GM18502 (cell line): Measurements from ENCODE around the gene ENOX1.

ENCODE experiments used
- ATAC-seq: cut with Tn5 transposase; IDR thresholded peaks from one replicate; pipeline ENCODE4 v1.9.1; 2021; ENCODE audit warnings: mild to moderate bottlenecking; ENCODE audit not compliant: unreplicated experiment, poor library complexity

ENOX1 gene

DNA sequence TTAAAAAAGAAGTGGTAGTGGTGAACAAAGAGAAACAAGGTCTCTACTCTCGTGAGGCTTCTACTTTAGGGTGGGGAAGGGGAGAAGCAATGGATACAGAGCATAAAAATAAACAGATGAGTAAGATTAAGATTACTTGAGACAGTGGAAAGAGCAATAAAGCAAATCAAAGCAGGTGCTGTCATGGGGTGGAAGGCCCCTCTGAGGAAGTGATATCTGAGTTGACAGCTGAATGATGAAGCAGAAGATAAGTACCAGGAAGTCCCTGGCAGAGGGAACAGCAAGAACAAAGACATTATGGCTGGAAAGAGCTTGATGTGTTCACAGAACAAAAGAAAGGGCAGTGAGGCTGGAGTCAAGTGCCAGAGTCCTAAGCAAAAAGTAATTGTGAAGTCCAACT, 221.8 kb downstream of the ENOX1 start:
- no peak for ATAC-seq

DNA sequence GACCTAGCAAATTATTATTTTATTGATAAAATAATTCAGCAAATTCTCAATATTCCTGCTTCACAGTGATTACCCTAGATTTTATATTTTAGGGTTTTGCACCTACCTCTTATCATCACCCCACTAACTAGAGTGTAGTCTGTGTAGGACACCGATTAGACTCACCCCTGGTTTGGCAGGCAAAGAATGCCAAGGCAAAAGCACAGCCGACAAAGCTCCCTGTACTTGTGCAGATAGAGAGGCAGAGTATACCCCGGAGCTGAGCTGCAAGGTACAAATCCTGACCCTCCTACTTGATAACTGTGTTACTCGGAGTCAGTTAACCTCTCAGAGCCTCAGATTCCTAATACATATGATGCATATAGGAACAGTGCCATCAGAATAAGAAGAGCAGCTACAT, 225.7 kb downstream of the ENOX1 start:
- ATAC-seq, result no peak

DNA sequence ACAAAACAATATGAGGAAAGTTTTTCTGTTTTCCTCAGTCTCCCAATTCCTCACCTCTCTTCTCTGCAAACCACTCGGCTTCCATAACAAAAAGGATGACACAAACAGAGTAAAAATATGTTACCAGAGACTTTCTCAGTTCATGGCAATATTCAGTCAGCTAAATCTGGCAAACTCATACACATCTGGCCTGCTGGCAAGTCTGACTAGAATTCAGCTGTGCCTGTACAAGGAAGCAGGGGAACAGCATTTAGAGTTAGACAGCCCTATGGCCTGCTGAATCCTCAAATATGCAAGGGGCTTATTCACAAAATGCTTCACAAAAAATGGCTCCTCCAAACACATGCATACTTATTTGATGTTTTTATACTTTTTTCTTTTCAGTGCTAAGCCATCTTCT, 227.8 kb downstream of the ENOX1 start:
- ATAC-seq, result no peak

DNA sequence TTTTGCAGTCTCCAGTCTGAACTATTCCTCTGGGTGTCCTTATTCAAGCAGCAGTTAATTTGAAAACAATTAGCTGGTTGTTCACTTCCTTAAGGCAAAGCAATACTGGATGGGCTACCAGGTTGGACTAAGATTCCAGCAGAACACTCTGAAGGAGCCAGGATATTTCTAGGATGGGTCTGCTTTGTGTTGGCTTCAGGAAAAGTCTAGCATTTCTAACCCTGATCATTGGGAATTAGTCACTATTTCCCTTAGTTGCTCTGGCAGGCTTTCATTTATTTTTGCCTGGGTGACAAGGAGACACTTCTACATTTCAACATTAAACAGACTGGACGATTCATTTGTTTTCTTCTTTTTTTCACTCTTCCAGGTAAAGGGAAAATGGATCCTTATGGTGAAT, 228.4 kb downstream of the ENOX1 start:
- ATAC-seq, result no peak

DNA sequence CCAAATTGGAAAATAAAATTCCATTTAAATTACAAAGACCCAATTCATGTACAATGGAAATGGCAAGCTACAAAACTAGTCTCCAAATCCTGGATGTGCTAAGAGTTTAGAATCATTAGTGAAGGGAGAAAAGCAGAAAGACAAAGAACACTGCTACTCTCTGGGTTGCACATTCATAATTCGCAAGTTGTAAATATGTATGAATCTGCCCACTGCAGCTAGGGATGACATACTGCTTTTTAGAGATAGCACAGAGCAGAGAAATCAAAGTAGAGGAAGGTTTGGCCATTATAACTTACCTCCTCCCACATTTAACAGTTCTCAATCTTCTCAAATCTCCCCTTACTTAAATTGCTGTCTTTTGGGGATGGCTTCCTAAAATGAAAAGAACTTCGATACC, 231.1 kb downstream of the ENOX1 start:
- ATAC-seq, result no peak

DNA sequence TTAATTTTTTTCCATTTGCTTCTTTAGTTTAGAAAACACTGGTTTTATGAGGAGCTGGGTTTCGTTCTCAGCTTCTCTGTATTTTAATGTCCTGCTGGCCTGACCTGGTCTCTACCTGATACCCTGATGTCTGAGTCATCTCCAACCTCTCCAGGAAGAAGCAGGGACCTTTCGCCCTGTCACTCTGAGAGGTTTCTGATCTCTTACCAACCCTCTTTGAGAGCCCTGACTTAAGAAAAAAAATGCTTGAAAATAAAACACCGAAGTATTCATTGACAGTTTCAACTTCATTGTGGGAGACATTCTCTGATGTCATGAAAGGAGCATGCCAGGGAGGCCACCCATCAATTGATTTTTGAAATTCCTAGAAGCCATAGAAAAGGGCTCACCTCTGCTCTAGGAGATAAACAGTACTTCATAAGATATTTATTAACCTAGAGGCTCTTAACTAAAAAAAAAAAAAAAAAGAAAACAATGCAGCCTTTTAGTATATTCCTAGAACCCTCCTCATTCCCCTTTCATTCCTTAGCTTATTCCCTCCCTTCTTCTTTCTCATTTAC, 234.8 kb downstream of the ENOX1 start:
- no peak for ATAC-seq

DNA sequence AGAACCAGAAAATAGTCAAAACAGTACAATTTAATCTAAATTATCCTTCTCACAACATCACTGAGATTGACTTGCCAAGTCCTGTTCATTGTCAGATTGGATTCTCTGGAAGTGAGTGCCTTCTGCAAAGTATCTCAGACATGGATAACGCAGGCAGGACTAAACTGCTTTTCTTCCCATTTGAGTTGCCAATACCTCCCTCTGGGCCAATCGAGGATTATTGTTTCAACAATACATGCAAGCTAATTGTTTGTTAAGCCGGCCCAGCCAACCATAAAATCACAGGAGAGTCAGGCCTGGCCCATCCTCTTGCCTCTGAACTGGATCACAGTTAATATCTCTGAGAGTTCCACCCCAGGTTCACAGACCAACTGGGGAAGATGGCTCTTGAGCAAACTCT, 240.0 kb downstream of the ENOX1 start:
- ATAC-seq, result no peak

DNA sequence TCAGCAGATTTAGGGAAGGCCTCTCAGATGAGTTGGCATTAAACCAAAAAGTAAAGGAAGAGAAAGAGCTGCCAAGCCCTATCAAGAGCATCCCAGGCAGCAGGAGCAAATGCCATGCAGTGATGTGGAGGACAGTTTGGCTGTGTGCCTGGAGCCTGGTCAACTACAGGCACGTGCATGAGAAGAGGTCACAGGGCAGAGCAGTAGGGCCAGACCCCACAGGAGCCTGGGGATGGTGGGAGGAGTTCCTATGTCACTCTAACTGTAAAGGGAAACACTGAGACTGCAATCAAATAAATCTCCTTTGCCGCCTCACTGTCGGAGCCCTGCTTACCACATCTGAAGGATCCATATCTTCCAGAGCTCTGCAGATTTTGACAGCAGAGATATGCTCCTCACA, 240.5 kb downstream of the ENOX1 start:
- ATAC-seq, result no peak

DNA sequence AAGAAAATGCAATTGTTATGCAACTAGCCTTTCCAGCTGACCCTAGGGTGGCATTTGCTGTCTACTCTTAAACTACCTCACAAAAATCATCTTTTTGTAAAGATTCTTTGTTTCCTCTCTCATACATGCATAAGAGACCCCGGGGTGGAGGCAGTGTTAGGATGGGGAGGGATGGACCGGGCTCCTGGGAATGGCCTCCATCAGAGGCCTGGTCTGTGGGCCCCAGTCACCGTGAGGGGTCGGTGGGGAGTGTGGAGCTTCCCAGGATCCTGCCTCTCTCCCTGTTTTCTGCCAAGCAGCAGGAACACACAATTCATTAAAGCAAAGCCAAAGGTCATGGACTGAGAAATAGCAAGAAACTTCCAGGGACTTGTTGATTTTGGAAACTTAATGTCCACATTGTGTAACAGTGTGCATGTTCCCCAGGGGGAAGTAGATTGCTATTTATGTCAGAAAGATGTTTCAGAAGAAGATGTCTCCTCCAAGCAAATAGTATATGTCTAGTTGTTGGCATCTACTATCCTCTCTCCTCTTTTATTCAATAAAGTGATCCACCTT, 241.4 kb downstream of the ENOX1 start:
- no peak for ATAC-seq

DNA sequence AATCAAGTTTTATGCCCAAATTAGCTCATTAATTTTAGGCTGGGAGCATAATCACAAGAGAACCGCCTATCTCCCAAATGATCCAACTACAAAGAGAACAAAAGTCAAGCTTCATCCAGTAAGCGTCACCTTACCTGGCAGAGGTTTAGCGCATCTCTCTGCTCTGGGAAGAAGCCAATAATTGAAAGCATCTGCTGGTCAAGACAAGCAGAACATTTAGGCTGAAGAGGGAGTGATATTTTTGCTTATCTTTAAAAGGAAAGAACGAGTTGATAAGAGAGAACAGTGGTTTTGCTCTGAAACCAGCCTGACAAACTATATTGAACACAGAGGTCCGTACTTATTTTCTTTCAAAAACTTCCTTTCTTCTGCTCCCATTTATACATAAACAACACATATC, 242.1 kb downstream of the ENOX1 start:
- ATAC-seq, result no peak

DNA sequence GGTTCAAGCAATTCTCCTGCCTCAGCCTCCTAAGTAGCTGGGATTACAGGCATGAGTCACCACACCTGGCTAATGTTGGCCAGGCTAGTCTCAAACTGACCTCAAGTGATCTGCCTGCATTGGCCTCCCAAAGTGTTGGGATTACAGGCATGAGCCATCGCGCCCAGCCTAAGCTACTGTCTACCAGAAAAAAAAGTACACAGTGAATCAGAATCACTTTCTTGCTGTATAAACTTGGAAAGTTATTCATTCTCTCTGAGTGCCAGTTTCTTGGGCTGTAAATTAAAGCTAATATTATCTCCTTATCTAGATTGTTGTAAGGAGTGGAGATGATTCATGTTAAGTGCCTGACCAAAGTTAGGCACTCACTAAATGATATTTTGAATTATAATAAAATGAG, 242.8 kb downstream of the ENOX1 start:
- no peak for ATAC-seq

DNA sequence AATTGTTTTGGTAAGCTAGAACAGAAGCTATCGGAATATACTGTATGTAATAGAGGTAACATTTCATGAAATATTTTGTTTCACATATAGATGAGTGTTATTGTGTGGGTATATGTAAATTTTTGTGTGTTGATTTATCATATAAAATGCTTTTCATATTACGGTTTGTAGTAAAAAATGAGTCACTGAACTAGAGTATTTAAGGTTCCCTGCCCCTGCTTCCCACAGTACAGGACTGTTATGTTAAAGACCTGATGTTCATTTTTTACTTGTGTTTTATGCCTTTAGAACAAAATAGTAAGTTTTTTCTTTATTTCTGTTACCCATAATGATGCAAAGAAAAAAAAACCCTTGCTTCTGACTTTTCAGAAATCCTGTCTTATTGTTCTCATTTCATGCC, 243.4 kb downstream of the ENOX1 start:
- ATAC-seq, result no peak

DNA sequence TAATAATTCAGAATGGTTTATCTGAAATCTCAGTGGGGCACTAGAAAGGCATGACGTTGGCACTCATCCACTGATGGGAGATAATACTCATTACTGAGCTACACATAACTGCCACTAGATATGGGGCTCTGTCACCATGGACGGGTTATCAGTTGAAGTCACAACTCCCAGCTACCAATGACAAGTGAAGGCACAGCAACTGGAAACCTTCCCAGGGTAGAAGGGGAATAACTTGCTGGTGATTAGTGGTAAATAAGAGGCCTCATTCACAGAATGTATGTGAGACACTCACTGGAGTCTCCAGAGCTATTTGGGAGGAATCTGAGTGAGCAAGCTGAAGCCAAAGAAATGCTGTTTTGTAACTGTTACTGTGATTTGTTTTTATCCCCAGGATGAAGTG, 249.6 kb downstream of the ENOX1 start:
- ATAC-seq, result no peak

DNA sequence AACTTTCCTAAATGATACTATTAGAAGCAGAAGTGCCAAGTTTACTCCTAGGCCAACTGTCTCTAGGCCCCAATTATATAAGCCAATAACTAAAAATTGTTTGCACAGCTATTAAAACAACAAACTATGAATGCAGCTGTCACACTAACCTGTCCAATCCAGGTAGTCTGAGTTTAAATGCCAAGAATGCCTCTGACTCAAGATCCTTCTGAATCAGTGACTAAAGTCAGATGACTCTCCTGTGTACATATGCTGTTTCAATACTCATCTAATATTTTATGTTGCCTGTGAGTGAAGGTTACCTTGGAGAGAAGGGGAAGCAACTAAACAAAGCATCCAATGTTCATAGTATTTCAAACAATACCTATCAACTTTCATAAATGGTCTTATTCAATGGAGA, 257.0 kb downstream of the ENOX1 start:
- ATAC-seq, result no peak

DNA sequence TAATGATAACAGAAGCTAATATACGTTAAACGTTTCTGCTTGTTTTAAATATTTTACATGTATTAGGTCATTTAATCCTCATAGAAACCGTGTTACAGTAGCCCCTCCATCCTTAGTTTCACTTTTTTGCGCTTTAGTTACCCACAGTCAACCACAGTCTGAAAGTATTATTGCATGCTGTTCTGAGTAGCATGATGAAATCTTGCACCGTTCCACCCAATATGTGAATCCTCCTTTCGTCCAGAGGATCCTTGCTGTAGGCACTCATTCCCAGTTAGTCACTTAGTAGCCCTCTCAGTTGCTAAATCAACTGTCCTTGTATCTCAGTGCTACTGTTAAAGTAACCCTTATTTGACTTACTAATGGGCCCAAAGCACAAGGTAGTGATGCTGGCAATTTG, 257.8 kb downstream of the ENOX1 start:
- no peak for ATAC-seq

DNA sequence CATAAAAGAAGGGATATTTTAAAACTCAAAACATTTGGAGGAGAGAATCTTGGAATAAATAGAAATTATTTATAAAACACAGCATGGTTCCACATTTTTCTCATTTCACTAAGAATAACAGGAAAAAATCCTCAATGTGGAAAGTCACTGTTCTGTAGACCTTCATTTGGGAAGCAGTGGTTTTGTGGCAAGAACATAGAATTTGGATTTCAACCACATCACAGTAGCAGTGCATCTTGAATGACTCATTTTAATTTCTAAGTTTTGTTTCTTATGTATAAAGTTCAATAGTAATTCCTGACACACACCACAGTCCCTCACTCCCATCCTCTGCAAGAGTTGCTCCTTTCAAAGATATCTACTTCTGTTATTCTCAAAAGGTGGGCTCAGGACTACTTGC, 264.0 kb downstream of the ENOX1 start:
- ATAC-seq, result no peak

DNA sequence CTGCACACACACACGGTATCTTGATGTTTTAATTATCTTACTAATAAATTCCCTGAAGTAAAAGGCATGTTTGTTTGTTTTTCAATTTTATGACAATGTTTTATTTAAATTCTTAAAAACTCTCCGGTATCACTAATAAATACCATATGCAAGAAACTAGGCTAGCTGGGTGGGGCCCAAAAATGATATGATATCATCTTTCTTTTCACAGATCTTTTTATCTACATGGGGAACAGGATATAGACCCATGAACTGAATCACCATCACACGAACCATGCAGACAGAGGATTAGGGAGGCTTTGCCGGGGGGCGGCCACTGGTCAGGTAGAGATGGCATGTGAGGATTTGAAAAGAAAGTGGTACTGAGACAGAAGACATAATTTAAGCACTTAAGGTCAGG, 266.4 kb downstream of the ENOX1 start:
- ATAC-seq, result no peak

DNA sequence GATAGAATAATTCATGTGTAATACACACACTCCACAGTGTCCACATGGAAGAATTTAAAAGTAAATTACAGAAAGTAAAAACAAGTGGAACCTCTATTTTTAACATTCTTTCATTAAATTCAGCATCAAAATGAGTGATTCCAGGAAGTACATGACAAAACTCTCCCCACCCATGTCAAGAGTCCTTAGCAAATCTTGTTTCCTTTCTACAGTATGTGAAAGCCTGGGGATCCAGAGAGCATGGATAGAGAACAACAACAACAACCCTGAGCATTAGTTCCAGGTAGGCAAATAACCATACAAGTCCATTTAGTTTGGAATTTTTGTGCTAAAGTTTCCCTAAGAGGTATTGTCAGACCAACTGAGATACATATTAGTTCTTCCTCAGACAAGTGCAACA, 267.9 kb downstream of the ENOX1 start:
- no peak for ATAC-seq

DNA sequence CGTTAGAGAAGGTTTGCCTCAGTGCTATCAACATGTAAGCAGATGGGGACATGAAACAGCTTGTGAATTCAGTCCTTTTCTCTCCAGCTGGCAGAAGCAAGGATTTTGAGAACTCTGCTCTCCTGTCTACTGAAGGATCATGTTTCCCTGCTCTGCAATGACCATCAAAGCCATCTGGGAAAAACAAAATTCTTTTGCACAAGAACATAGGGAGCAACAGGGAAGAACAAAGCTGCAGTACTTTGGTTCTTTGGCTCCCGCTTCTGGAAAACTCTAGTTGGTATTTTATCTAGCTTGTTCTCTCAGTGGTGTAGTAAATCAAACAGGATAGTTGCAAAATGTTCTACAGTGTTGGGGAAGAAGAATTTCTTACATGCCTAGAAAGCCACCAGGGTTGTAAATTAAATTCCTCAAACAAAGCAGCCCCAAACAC, 270.4 kb downstream of the ENOX1 start:
- no peak for ATAC-seq

DNA sequence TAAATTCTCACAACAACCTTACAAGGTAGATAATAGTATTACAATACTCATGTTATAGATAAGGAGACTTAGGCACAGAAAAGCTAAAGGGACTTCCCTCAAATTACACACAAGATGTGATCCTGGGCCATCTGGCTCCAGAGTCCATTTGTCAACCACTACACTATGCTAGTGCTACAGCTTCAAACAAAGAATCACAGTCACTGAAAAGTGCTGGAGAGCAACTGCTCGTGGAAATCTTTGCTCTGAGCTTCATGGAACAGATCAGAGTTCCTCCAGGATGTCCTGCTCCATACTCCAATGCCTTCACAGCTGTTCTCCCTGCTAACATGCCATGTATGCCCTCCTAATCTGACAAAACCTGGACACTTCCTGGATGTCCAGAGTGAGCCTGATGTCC, 271.2 kb downstream of the ENOX1 start:
- no peak for ATAC-seq

DNA sequence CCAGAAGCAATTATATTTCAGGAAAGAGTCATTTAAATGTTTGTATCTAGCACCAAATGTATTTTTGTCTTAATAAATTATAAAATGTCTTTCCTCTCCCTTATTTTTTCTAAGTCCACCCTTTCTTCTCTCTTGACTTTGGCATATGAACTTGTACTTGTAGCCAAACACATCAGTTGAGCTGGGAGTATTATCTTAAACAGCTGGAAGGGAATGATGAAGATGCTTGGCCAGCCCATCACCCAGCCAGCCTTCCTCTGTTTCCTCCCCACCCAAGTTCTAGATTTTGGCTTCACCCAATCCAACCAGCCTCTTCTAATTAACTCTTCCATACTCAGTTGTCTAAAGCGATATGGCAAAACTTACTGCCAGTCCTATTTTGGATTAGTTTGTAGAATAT, 272.5 kb downstream of the ENOX1 start:
- no peak for ATAC-seq

DNA sequence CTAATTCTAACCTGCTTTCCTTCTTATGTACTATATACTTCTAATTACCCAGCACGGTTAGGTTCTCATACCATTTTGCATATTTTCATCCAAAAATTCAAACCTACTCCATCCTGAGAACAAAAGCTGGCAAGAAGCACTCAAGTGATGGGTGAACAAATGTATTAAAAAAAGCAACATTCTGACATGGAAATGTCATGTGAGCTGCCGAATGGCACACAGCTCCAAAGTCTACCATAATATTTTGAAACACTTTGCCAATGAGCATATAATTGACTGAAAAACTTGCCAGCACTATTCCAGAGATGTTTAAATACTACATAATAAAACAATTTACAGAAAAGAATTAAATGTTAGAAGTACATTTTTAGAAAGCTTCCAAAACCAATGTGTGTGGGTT, 274.6 kb downstream of the ENOX1 start:
- no peak for ATAC-seq
